HG03378 (cell line): ENCODE data around the gene KRT35.

ENCODE experiments used
- ATAC-seq: cut with Tn5 transposase; IDR thresholded peaks from one replicate; pipeline ENCODE4 v1.9.1; 2021; ENCODE audit warnings: mild to moderate bottlenecking, moderate library complexity; ENCODE audit not compliant: unreplicated experiment

KRT35 gene

DNA sequence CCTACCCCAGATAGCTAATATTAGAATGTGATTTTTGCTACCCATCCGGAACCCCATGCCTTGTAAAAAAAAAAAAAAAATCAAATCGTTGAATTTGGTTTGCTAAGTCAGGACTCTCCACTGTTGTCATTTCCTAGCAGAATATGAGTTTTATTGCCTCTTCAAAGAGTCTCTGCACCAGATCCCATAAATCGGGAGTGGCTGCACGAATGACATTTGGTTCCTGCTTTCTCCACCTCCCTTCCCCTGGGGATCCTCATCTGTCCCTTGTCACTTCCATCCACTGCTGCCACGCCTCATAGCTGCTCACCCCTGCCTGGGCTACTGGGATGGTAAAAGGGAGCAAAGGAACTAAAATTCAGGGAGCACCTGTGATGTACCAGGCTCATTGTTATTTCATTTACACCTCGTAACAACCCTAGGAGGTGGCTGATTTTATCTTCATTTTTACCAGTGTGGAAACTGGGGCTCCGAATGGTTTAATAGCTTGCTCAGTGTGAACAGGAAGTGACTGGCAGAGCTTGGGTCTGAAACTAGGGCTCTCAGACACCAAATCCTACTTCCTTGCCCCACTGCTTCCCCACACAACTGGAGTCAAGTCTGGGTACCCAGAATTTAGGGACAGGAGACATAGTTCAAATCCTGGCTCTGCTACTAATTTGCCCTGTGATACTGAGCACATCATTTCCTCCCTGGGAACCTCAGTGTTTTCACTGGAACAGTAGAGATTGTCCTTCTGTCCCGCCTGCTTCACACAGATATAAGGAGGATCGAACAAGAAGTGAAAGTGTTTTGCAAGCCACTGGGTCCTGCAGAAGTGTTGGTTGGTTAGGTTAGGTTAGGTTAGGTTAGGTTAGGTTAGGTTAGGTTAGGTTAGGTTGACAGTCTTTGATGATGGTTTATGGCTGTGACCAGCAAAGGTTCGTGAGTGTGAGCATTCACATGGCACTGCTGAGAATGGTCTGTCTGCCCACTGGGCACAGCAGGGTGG, 9.3 kb upstream of the KRT35 start:
- no peak for ATAC-seq

- no peak for ATAC-seq
Measured at GRCh38 chr17:41489531-41489930, 8.6 kb upstream of the KRT35 start, which contains the start of gene KRT36. TSS of gene KRT36 (minus strand) at chr17:41489910. CDS start at chr17:41489864, 46 bp downstream.

GRCh38 chr17:41486809-41487530, 6.0 kb upstream of the KRT35 start:
- ATAC-seq, result no peak

DNA sequence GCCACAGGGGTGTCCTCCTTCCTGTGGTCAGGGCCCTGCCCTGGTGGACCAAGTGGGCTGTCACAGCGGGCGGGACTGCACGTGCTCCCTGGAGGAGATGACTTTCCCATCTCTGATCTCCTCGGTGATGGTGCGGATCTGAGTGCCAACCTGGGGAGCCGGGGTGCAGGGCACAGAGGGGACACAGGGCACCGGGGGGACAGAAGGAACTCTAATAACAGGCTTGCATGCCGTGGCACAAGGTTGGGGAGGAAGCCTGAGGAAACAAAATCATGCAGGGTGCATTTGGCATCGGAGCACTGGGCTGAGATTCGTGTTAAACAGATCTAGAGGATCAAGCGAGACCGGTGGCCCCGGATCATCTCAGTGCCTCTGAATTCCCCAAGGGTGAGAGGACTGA, 5.4 kb upstream of the KRT35 start:
- ATAC-seq, result no peak

GRCh38 chr17:41484920-41485904, 4.3 kb upstream of the KRT35 start:
- no peak for ATAC-seq

DNA sequence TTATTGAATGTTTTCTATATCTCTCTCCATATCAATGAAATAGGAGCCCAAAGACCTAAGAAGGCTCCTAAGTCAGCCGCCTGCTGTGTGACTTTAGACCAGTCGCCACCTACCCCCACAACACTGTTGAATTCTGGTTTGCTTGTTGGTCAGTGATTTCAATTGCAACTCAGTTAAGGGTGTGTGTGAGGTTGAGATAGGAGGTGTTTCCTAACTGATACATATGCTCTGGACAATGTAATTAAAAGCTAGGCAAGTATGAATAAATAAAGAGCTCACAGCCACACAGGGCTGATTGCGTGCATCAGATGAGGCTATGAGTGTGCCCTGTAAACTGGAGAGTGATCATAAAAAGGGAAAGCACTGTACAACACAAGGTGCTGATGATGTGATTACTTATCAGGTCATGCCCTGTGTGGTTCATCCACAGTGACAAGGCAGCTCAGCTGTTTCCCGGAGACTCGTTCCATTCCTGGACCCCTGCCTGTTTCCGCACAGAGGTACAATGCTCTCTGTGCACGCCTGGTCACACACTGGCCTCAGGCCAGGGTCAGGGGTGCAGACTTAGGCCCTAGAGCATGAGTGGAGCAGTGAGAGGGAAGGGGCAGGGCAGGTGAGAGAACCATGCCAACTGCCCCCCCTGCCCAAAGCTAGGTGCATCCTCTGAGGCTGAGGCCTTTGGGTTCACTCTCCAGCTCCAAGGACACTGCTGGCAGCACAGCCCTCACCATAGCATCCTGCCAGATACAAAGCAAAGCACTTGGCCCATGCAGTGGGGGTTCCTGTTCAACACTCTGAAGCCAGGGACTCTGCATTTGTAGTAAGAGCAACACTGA, 3.3 kb upstream of the KRT35 start:
- ATAC-seq, result no peak

DNA sequence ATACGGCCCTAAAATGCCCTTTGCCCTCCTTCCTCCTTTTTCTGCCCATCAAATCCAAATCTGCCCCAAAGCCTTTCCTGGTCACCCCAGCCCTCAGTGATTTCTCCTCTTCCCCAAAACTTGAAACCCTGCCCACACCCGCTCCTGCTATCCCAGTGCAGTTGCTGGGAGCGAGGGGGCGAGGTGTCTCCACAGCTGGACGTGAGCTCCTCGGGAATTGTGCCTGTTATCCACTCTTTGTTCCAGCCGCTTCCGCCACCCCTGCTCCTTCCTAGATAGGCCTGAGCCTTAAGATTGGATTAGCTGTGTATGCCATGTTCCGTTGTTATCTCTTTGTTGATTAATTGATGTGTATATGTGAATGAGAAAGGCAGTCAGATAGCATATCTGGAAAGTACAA, 2.6 kb upstream of the KRT35 start:
- no peak for ATAC-seq

DNA sequence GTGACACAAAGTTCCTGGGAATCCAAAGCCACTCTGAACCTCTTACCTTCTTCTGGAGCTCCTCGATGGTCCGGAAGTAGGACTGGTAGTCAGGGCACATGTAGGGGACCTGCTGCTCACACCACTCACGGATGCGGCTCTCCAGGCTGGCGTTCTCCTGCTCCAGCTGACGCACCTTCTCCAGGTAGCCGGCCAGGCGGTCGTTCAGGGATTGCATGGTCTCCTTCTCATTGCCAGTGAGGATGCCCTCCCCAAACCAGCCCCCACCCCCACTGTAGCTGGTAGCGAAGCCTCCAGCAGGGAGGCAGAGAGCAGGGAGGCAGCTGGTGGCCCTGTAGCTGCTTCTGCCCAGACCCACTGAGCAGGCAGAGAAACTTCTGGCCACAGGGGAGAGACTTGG, 370 bp downstream of the KRT35 start:
- no peak for ATAC-seq

DNA sequence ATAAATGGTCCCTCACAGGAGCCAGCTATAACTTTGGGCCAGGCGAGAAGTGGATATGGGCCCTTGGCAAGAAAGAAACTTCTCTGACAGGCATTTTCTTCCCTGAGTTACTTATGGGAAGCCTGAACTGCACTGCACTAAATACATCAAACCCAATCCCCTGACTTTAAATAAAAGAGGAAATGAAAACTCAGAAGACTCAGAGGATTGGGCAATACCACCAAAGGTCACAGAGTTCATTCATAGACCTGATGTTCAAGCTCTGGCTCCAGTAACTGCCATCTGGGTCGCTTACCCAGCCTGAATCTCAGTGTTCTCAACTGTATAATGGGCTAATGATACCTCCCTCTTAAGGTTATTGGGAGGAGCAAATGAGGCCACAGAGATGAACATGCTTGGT, 815 bp downstream of the KRT35 start:
- no peak for ATAC-seq

DNA sequence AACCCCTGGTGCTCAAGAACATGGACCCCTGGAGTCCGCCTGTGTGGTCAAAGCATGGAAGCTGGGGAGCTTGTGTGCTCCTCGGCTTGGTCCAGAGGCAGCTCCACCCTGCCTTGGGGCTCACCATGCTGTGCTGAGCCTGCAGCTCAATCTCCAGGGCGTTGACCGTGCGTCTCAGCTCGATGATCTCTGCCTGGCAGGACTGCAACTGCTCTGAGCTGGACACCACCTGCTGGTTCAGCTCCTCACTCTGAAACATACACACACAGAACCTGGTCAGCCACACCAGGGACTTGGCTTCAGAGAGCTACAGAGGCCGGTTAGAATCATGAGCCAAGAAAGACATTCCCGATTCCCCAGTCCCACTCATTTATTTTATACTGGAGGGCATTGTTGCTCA, 2.7 kb downstream of the KRT35 start:
- ATAC-seq, result no peak

DNA sequence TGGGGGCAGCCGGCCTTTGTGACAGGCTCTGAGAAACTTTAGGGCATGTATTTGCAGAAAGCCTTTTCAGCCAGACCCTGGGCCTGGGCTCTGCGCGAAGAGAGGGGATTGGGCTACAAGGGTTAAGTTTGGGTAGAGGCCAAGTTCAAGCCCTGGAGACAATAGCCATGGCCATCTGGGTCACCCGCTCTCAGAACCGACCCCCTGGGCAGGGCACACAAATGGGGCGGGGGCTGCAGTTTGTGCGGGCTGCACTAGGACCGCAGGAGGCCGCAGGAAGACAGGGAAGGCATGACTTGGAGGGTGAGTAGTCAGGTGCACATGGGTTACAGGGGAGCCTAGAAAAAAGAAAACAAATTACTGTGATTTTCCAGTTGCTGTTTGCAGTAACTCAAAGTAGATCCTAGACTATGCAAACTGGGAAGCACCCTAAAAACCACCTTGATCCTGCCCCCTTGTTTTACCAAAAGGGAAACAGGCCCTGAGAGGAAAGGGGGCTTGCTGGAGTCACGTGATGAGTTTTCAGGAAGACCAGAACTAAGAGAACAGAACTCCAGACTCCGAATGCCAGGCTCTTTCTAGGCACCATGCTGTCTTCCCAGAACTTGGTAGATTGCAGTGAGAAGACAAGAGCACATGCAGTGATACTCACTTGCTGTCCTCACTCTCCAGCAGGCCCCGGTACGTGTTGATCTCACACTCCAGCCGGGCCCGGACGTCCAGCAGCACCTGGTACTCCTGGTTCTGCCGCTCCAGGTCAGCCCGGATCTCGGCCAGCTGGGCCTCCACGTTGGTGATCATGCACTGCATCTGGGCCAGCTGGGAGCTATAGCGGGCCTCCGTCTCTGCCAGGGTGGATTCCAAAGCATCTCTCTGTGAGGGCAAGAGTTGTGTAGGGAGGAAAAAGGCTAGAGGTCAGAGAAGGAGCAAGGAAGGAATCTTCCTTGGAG, 3.8 kb downstream of the KRT35 start:
- no peak for ATAC-seq

DNA sequence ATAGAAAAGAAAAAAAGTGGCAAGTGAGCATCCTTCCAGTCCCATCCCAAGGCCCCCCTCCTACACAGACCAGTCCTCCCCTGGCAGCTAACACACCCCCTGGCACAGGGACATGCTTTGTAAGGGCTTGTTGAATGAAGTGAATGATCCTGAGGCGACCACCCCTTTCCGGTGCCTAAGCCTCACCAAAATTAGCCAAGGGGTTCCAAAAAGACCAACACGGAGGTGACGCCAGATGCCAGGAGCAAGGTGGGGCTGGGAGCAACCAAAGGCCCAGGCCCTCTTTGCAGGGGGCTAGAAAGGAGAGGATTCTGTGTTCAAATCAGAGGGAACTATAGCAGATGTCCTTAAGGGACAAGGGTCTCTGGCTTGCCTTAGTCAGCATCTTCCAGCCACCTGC, 5.5 kb downstream of the KRT35 start:
- ATAC-seq, result no peak

DNA sequence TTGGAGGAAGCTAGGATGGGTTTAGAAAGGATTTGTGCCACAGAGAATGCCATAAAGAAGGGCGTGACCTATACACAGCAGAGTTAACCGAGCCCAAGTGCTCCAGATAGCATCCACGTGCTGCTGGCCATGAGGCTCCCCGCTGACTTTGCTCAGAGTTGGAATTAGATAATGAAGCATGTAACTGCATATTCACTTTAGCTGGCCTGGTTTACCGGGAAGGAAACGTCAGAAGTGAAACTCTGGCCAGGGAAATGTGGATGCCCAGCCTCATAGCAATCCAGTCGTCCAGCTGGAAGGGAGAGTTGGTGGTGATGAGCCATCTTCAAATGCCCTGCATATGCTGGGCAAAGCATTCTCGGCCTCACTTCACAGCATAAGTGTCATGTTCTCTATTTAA, 6.1 kb downstream of the KRT35 start:
- ATAC-seq, result no peak

DNA sequence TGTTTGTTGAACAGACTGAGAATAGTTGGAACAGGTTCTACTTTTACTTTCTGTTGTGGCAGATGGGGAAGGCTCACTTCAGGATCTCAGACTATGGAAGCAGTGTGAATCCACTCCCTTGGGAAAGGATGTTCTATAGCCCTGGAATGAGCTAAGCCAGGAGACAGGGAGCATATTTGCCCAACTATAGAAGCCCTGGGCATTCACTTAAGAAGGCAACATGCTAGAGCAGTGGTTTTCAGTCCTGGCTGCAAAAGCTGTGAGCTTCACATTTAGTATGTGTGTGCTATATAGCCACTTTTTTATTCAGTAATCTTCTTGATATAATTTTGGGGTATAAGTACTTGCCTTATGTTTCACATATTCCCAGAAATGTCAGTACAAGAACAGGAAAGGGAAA, 12.6 kb downstream of the KRT35 start:
- no peak for ATAC-seq

- no peak for ATAC-seq
Measured at GRCh38 chr17:41467561-41467960, 13.4 kb downstream of the KRT35 start.

DNA sequence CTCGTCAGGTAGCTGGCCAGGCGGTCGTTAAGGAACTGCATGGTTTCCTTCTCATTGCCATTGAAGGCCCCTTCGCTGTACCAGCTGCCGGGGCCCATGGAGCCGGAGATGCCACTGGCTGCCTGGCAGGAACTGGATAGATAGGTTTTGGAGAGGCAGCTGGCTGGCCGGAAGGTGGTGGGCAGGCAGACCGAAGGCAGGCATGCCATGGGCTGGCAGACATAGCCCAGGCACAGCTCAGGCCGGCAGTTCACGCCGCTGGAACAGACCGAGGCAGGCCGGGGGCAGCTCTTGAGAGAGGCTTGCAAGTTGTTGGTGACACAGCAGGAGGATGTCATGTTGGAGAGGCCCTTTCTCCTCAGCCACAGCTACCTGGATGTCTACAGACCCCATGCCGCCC, 14.0 kb downstream of the KRT35 start, which contains the start of gene KRT32:
KRT32 (minus strand) TSS at position 399 of the 400 bp plus-strand sequence; CDS start at position 338, 61 bp downstream.
- no peak for ATAC-seq

DNA sequence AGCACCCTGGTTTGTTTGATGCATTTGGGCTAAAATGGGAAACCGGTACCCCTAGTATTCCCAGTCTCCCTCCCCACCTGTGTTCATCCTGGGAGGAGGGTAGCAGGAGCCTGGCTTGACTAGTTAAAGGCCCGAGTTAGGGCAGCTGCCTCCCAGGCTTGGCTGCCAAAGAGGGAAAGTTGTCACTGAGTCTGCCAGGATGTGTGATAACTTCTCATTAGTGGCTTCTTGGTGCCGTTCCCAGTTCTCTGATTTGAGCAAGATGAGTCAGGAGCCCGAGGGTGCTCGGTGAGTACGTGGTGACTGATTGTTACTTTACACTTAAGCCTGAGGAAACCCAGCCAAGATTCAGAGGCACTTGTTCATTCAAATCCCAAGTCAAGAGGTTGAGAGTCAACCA, 16.3 kb downstream of the KRT35 start:
- ATAC-seq, result no peak

GRCh38 chr17:41464173-41464572, 16.8 kb downstream of the KRT35 start:
- ATAC-seq, result no peak

DNA sequence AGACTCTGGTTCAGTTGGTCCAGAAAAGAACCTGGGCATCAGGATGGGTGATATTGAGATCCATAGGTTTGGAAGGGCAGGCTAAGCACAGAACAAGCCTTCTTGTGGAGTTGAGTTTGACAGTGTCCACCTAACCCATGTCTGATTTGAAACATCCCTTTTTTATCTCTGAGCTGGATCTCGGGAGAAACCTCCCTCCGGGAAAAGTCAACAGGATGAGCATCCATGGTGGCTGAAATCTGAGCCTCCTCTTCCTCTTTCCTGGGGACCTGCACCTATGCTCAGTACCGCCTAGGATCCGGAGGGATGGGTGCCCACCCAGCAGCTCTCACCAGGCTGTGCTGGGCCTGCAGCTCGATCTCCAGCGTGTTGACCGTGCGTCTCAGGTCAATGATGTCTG, 17.2 kb downstream of the KRT35 start:
- ATAC-seq, result no peak
